Common myeloid progenitor, CD34-positive (primary cell): ENCODE measurements around the gene CIB4.

Source experiments
- CTCF ChIA-PET: fragments of 350-600 bp; sonication (Branson Sonifier 250); formaldehyde crosslinking; loops from one replicate; lab custom pipeline; 2021; ENCODE audit warnings: antibody characterized with exemption; lab: Charles Lee
- POLR2A ChIA-PET: fragments of 350-600 bp; sonication (Branson Sonifier 250); formaldehyde crosslinking; loops from one replicate; lab custom pipeline; 2021; ENCODE audit warnings: antibody characterized with exemption; lab: Charles Lee
- DNase-seq, 3 donors: peaks; one replicate each; pipeline versions ENCODE4 v3.0.0 to v3.0.0-alpha.2; 2013
- H3K27ac ChIP-seq, 2 experiments: 1 replicate in 1 of 2; 2 replicates in 1 of 2; pipeline ENCODE4 v1.7.0; 2013; ENCODE audit warnings: inconsistent platforms in 2 of 2, low read length in 2 of 2, mild to moderate bottlenecking in 2 of 2, low read depth in 1 of 2, moderate library complexity in 1 of 2; ENCODE audit not compliant: severe bottlenecking in 2 of 2, insufficient read depth in 1 of 2, poor library complexity in 1 of 2
- H3K27me3 ChIP-seq, 5 experiments: replicated peaks in 2 of 5; 1 replicate in 3 of 5; 2 replicates in 2 of 5; pipeline versions ENCODE4 v1.6.1 to v1.7.0; 2013; ENCODE audit warnings: low read length in 4 of 5, mild to moderate bottlenecking in 2 of 5, moderate library complexity in 2 of 5, inconsistent platforms in 1 of 5; ENCODE audit not compliant: insufficient read depth in 5 of 5, control insufficient read depth in 4 of 5
- H3K36me3 ChIP-seq, 4 experiments: 1 replicate in 2 of 4; 2 replicates in 2 of 4; pipeline versions ENCODE4 v1.6.1 to v1.7.0; 2013; ENCODE audit warnings: low read length in 3 of 4, control low read depth in 1 of 4, mild to moderate bottlenecking in 1 of 4; ENCODE audit not compliant: control insufficient read depth in 4 of 4, insufficient read depth in 4 of 4
- H3K4me1 ChIP-seq, 4 experiments: 1 replicate in 3 of 4; 2 replicates in 1 of 4; pipeline versions ENCODE4 v1.6.1 to v1.7.1; 2013; ENCODE audit warnings: low read length in 3 of 4, mild to moderate bottlenecking in 3 of 4, control low read depth in 1 of 4, inconsistent platforms in 1 of 4, moderate library complexity in 1 of 4; ENCODE audit not compliant: control insufficient read depth in 4 of 4, insufficient read depth in 4 of 4; ENCODE audit errors: control extremely low read depth in 1 of 4
- H3K4me3 ChIP-seq, 7 experiments: 1 replicate in 4 of 7; 2 replicates in 3 of 7; pipeline versions ENCODE4 v1.5.1 to v1.7.0; 2013; ENCODE audit warnings: mild to moderate bottlenecking in 7 of 7, low read length in 6 of 7, moderate library complexity in 6 of 7, inconsistent platforms in 2 of 7, low read depth in 2 of 7, control low read depth in 1 of 7; ENCODE audit not compliant: insufficient read depth in 4 of 7, control insufficient read depth in 1 of 7; ENCODE audit errors: extremely low read depth in 1 of 7
- H3K9me3 ChIP-seq, 5 experiments: 1 replicate in 4 of 5; 2 replicates in 1 of 5; pipeline versions ENCODE4 v1.6.1 to v1.7.1; 2013; ENCODE audit warnings: low read length in 4 of 5, mild to moderate bottlenecking in 2 of 5, inconsistent platforms in 1 of 5, low read depth in 1 of 5, moderate library complexity in 1 of 5; ENCODE audit not compliant: control insufficient read depth in 4 of 5, insufficient read depth in 2 of 5; ENCODE audit errors: control extremely low read depth in 1 of 5
- WGBS: methylation state at CpG from one replicate; pipeline ENCODE4 v1.1.5; 2013; ENCODE audit not compliant: insufficient coverage; 5-methylcytosine and 5-hydroxymethylcytosine counted together

CIB4 gene

GRCh38 chr2:26635401-26635800 is 5.8 kb downstream of the CIB4 start:
- DNase-seq: no peak
- no peaks in the 10 kb centered on the region for H3K4me1 ChIP-seq
- ChIA-PET CTCF (no interaction called here), POLR2A (no interaction called here)
- no peak overlapping the region for H3K27ac ChIP-seq
- peaks cover 0 to 13% (median 3%) of the 10 kb centered on the region in 5 experiments for H3K27me3 ChIP-seq
- no peaks in the 10 kb centered on the region for H3K36me3 ChIP-seq
- H3K9me3 ChIP-seq: no peaks in the 10 kb centered on the region
- H3K4me3 ChIP-seq: no peak overlapping the region
- WGBS: 86% methylated on average over 3 of the region's 3 CpGs

- H3K9me3 ChIP-seq: no peaks in the 10 kb centered on the region
- H3K4me1 ChIP-seq: no peaks in the 10 kb centered on the region
- H3K27ac ChIP-seq: no peak overlapping the region
- H3K36me3 ChIP-seq: no peaks in the 10 kb centered on the region
- no peak for DNase-seq
- CTCF ChIA-PET: no interaction called here
- 100% methylated on average over 8 of the region's 11 CpGs for WGBS
- H3K27me3 ChIP-seq: peaks cover 0 to 13% (median 2%) of the 10 kb centered on the region in 5 experiments
- H3K4me3 ChIP-seq: no peak overlapping the region
- POLR2A ChIA-PET: interaction anchor here (0.6 to 0.7 kb wide), 2 partner anchors 125 to 281 kb away, joined by 3 to 4 read pairs; no protein-coding TSS in a partner anchor
Measured at GRCh38 chr2:26634636-26635230, 6.4 kb downstream of the CIB4 start.

DNA sequence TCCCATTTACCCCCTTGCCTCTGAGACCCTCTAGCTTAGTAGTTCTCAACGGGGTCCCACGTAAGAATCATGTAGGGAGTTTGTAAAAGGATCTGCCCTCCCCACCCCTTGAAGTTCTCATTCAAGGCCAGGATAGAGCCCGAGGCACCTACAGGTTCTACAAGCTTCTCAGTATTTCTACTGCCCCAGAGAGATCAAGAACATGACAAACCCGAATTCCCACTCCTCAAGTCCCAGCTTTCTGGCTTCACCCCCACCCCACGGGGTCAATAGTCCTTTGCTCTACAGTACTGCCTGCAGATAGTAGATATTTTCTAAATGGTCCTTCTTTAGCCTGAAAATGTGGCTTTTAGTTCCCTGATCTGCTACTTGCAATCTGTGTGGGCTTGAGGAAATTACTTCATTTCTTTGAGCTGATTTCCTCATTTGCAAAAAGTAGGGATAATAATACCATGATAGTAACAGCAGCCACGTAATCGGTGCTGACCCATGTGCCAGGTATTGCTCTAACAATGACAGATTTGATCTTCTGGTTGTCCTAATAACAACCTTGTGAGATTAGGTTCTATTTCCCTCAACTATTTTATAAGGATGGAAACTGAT is 7.1 kb downstream of the CIB4 start:
- Histone ChIP-seq H3K4me3 (no peak overlapping the region), H3K27ac (no peak overlapping the region), H3K36me3 (no peaks in the 10 kb centered on the region), H3K27me3 (peaks cover 0 to 11% (median 0%) of the 10 kb centered on the region in 5 experiments), H3K9me3 (no peaks in the 10 kb centered on the region), H3K4me1 (no peaks in the 10 kb centered on the region)
- POLR2A ChIA-PET: interaction anchor here (0.6 to 0.7 kb wide), 2 partner anchors 126 to 280 kb away, joined by 3 to 4 read pairs; no protein-coding TSS in a partner anchor
- 94% methylated on average over 4 of the region's 7 CpGs for WGBS
- CTCF ChIA-PET: no interaction called here
- DNase-seq: no peak

DNA sequence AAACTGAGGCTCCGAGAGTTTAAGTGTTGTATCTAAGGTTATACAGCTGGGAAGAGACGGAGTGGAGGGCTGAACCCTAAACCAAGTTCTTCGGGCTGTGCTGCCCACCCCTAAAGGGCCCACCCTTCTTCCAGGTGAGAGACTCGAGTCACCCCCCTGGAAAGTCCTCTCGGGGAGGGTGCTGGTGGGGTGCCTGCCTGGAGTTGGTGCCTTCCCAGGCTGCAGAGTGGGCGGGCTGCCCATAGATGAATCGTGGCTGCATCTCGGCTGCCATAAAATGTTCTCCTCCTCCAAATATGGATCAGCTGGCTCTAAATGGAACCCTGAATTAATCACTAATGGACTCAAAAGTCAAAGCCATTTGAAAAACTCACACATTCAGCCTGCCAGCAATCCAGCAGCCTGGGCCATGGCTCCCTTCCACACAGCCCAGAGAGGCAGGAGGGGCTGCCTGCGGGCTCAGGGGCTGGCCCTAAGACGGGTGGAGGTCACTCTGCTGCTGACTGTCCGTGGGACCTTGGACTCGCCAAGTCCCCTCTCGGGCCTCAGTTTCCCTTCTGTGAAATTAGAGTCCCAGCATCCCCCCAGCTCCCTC is 7.7 kb downstream of the CIB4 start:
- H3K9me3 ChIP-seq: no peaks in the 10 kb centered on the region
- ChIA-PET POLR2A (no interaction called here), CTCF (interaction anchor here (1.3 kb wide), 1 partner anchor 27 kb away, joined by 4 read pairs; no protein-coding TSS in a partner anchor)
- H3K27me3 ChIP-seq: peaks cover 0 to 11% (median 0%) of the 10 kb centered on the region in 5 experiments
- H3K27ac ChIP-seq: no peak overlapping the region
- no peaks in the 10 kb centered on the region for H3K36me3 ChIP-seq
- H3K4me1 ChIP-seq: no peaks in the 10 kb centered on the region
- no peak for DNase-seq
- no peak overlapping the region for H3K4me3 ChIP-seq
- 95% methylated on average over 13 of the region's 13 CpGs for WGBS

DNA sequence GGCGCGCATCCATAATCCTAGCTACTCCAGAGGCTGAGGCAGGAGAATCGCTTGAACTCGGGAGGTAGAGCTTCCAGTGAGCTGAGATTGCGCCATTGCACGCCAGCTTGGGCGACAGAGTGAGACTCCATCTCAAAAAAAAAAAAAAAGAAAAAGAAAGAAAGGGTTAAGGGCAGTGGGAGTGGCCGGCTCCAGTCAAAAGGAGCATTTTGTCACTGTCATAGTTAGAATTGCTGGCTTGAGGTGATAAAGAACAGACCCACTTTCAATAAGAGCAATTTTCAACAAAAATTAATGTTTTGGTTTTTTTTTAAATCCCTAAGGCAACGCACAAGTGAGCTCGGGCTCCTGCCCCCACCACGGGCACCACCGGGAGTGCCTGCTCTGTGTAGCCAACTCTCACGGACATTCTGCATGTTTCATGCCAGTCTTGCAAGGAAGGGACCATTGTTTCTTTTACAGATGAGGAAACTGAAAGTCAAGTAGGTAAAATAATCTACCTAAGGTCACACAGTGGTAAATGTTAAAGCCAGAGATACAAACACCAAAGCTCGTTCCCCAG is 8.5 kb downstream of the CIB4 start:
- Histone ChIP-seq H3K9me3 (no peaks in the 10 kb centered on the region), H3K36me3 (no peaks in the 10 kb centered on the region), H3K4me1 (no peaks in the 10 kb centered on the region), H3K27ac (no peak overlapping the region), H3K27me3 (peaks cover 0 to 6% (median 0%) of the 10 kb centered on the region in 5 experiments), H3K4me3 (no peak overlapping the region)
- DNase-seq: no peak
- CTCF ChIA-PET: interaction anchor here (1.3 kb wide), 1 partner anchor 27 kb away, joined by 4 read pairs; no protein-coding TSS in a partner anchor
- 74% methylated on average over 6 of the region's 14 CpGs for WGBS
- POLR2A ChIA-PET: no interaction called here

DNA sequence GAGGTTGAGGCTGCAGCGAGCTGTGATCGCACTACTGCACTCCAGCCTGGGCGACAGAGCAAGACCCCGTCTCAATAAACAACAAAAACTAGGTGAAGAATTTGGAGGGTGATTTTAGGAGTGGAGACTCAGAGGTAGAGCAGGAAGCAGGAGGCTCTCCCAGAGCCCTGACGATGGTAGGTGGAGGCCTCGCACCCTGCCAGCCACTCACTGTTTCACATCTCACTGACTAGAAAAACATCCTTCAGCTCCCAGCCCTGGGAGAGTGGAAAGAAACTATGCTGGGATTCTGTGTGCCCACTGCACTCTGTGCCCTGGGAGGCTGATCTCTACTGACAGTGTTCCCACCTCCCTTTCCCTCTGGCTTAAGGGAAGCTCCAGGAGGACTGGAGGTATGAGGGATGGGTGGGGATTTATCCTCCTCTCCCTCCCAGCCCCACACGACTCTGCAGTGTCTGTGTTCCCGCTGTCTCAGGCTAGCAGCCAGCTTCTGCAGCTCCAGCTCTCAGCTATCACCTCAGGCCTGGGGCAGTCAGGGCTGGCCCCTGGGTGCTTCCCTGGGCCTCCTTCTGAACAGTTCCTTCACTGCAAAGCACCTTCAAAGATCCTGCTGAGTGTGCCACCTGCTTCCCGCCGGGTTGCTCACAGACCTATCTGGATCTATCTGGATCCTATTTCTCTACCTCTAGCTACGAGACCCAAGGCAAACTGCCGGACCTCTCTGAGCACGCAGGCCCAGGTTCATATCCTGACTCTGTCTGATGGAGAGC is 9.6 kb downstream of the CIB4 start:
- DNase-seq: no peak
- H3K27ac ChIP-seq: no peak overlapping the region
- H3K4me1 ChIP-seq: no peaks in the 10 kb centered on the region
- no peaks in the 10 kb centered on the region for H3K36me3 ChIP-seq
- 96% methylated on average over 7 of the region's 13 CpGs for whole genome bisulfite sequencing
- peaks cover 0 to 6% (median 0%) of the 10 kb centered on the region in 5 experiments for H3K27me3 ChIP-seq
- H3K9me3 ChIP-seq: no peaks in the 10 kb centered on the region
- ChIA-PET POLR2A (interaction anchor here (0.5 kb wide), 1 partner anchor 78 kb away, joined by 3 read pairs; no protein-coding TSS in a partner anchor), CTCF (interaction anchor here (1.3 kb wide), 1 partner anchor 26 kb away, joined by 4 read pairs; no protein-coding TSS in a partner anchor)
- H3K4me3 ChIP-seq: no peak overlapping the region
